SU-DHL-6 (cell line): ENCODE results near the gene UHRF1.

Experiments used
- H2AFZ ChIP-seq: fragments of 200-600 bp; sonication (generic); 2 replicates; pipeline ENCODE4 v1.6.1; 2014; ENCODE audit warnings: low read depth, mild to moderate bottlenecking, moderate library complexity, mixed read lengths, antibody characterized with exemption, low read length; ENCODE audit not compliant: severe bottlenecking
- H3F3A ChIP-seq: fragments of 200-600 bp; shearing (Covaris generic); 2 replicates; pipeline ENCODE4 v1.6.0; 2016; ENCODE audit warnings: antibody characterized with exemption, mild to moderate bottlenecking; ENCODE audit not compliant: insufficient read depth
- H3K27ac ChIP-seq: fragments of 200-600 bp; sonication (generic); 2 replicates; pipeline ENCODE4 v1.5.1; 2016; ENCODE audit warnings: low read depth, mild to moderate bottlenecking, low read length, moderate library complexity, mixed read lengths
- H3K27me3 ChIP-seq: fragments of 200-600 bp; sonication (generic), shearing (Covaris generic); 2 replicates; pipeline ENCODE4 v1.6.0; 2014; ENCODE audit warnings: mild to moderate bottlenecking, low read length
- H3K36me3 ChIP-seq: fragments of 200-600 bp; sonication (generic); 2 replicates; pipeline ENCODE4 v1.6.1; 2014; ENCODE audit warnings: mild to moderate bottlenecking, low read length, mixed read lengths
- H3K4me2 ChIP-seq: fragments of 300-600, 200-600 bp; shearing (Covaris generic), sonication (generic); 2 replicates; pipeline ENCODE4 v1.6.0; 2014; ENCODE audit warnings: low read length, low read depth, mild to moderate bottlenecking; ENCODE audit not compliant: poor library complexity, severe bottlenecking
- H3K4me3 ChIP-seq: fragments of 200-600 bp; sonication (generic); 2 replicates; pipeline ENCODE4 v1.5.1; 2014; ENCODE audit warnings: antibody characterized with exemption, low read length, mild to moderate bottlenecking, mixed read lengths; ENCODE audit not compliant: insufficient read depth, poor library complexity, severe bottlenecking
- H3K79me2 ChIP-seq: fragments of 200-600 bp; sonication (generic); 2 replicates; pipeline ENCODE4 v1.6.1; 2014; ENCODE audit warnings: mild to moderate bottlenecking, low read length, moderate library complexity; ENCODE audit not compliant: insufficient read depth
- H3K9ac ChIP-seq: fragments of 200-600 bp; sonication (generic); 2 replicates; pipeline ENCODE4 v1.7.0; 2014; ENCODE audit warnings: mild to moderate bottlenecking, low read length
- H3K9me2 ChIP-seq: fragments of 200-600 bp; sonication (generic); replicated peaks from 2 replicates; pipeline ENCODE4 v1.6.1; 2014; ENCODE audit warnings: low read length; ENCODE audit not compliant: insufficient read depth
- H3K9me3 ChIP-seq: fragments of 200-600 bp; sonication (generic); 2 replicates; pipeline ENCODE4 v1.6.1; 2014; ENCODE audit warnings: low read length, mixed read lengths; ENCODE audit not compliant: insufficient read depth
- H4K20me1 ChIP-seq: fragments of 200-600 bp; sonication (generic); 2 replicates; pipeline ENCODE4 v1.6.1; 2014; ENCODE audit warnings: low read depth, mild to moderate bottlenecking, antibody characterized with exemption, low read length, moderate library complexity, mixed read lengths
- CTCF ChIP-seq: fragments of 200-600 bp; sonication (generic); IDR thresholded peaks from one replicate; pipeline ENCODE4 v1.5.1; 2017; ENCODE audit warnings: antibody characterized with exemption, mild to moderate bottlenecking, low read length, moderate library complexity; ENCODE audit not compliant: insufficient read depth, poor library complexity, severe bottlenecking
- EZH2phosphoT487 ChIP-seq: fragments of 200-600 bp; sonication (generic), shearing (Covaris generic); conservative IDR thresholded peaks from 2 replicates; pipeline ENCODE4 v1.6.1; 2018; ENCODE audit warnings: mild to moderate bottlenecking, antibody characterized with exemption, low read length, moderate library complexity, mixed read lengths

Gene UHRF1

GRCh38 chr19:4969772-4970531 is 60.7 kb downstream of the UHRF1 start:
- H3K79me2 ChIP-seq: peaks cover 35% of the 10 kb centered on the region
- H3K4me3 ChIP-seq: peak overlapping the region; percentile 59
- H3K36me3 ChIP-seq: no peaks in the 10 kb centered on the region
- no peaks in the 10 kb centered on the region for H3K9me3 ChIP-seq
- no peak overlapping the region for H3K27ac ChIP-seq
- H3K9ac ChIP-seq: peak overlapping the region; percentile 58
- H3K9me2 ChIP-seq: no peaks in the 10 kb centered on the region
- no peak overlapping the region for H2AFZ ChIP-seq
- peaks cover 19% of the 10 kb centered on the region for H3F3A ChIP-seq
- no peak for TF ChIP-seq CTCF
- TF ChIP-seq EZH2phosphoT487: no peak
- no peaks in the 10 kb centered on the region for H4K20me1 ChIP-seq
- no peaks in the 10 kb centered on the region for H3K27me3 ChIP-seq
- peak overlapping the region; percentile 70 for H3K4me2 ChIP-seq

- no peaks in the 10 kb centered on the region for H3K27me3 ChIP-seq
- peak overlapping the region; percentile 58 for H3K9ac ChIP-seq
- peak overlapping the region; percentile 59 for H3K4me3 ChIP-seq
- no peaks in the 10 kb centered on the region for H3K36me3 ChIP-seq
- no peak overlapping the region for H2AFZ ChIP-seq
- no peaks in the 10 kb centered on the region for H4K20me1 ChIP-seq
- peak overlapping the region; percentile 70 for H3K4me2 ChIP-seq
- no peak overlapping the region for H3K27ac ChIP-seq
- H3K9me3 ChIP-seq: no peaks in the 10 kb centered on the region
- H3K79me2 ChIP-seq: peaks cover 35% of the 10 kb centered on the region
- no peaks in the 10 kb centered on the region for H3K9me2 ChIP-seq
- H3F3A ChIP-seq: peaks cover 16% of the 10 kb centered on the region
- no peak for TF ChIP-seq CTCF
- no peak for TF ChIP-seq EZH2phosphoT487
Measured at GRCh38 chr19:4970558-4971423, 61.5 kb downstream of the UHRF1 start.

- no peaks in the 10 kb centered on the region for H3K36me3 ChIP-seq
- no peak overlapping the region for H3K4me3 ChIP-seq
- H3K9ac ChIP-seq: no peak overlapping the region
- peaks cover 35% of the 10 kb centered on the region for H3K79me2 ChIP-seq
- no peak for TF ChIP-seq EZH2phosphoT487
- no peak for TF ChIP-seq CTCF
- no peak overlapping the region for H3K27ac ChIP-seq
- H3F3A ChIP-seq: peaks cover 10% of the 10 kb centered on the region
- no peaks in the 10 kb centered on the region for H3K27me3 ChIP-seq
- no peaks in the 10 kb centered on the region for H4K20me1 ChIP-seq
- H3K9me3 ChIP-seq: no peaks in the 10 kb centered on the region
- H3K9me2 ChIP-seq: no peaks in the 10 kb centered on the region
- H2AFZ ChIP-seq: no peak overlapping the region
- peak overlapping the region; percentile 70 for H3K4me2 ChIP-seq
Measured at GRCh38 chr19:4971424-4971793, 62.1 kb downstream of the UHRF1 start.
